Dedifferentiated amniotic fluid mesenchymal stem cell (primary cell): ENCODE results near the gene KIF2C.
"Not testable (repeated sequence)": the region's sequence is repeated elsewhere in the genome, so short reads cannot be mapped to it uniquely, and the experiment has no call there.

Experiments
- DNase-seq: peaks from one replicate; pipeline ENCODE4 v3.0.0-alpha.2; 2016; ENCODE audit errors: extremely low spot score

Gene KIF2C

GRCh38 chr1:44775930-44776729 lies 36.5 kb downstream of the KIF2C start:
- no peak for DNase-seq

- no peak for DNase-seq
These were observed 37.1 kb downstream of the KIF2C start for GRCh38 chr1:44776730-44777068.

GRCh38 chr1:44777547-44777946 lies 37.9 kb downstream of the KIF2C start:
- DNase-seq: no peak

GRCh38 chr1:44777969-44778635 lies 38.5 kb downstream of the KIF2C start:
- no peak for DNase-seq

- no peak for DNase-seq
These were observed 39.3 kb downstream of the KIF2C start for GRCh38 chr1:44778705-44779576.

- DNase-seq: no peak
These were observed 41.0 kb downstream of the KIF2C start for GRCh38 chr1:44780583-44781121.

GRCh38 chr1:44783697-44784093 lies 44.1 kb downstream of the KIF2C start:
- no peak for DNase-seq

GRCh38 chr1:44784094-44785028 lies 44.7 kb downstream of the KIF2C start:
- no peak for DNase-seq

- DNase-seq: no peak
These were observed 45.4 kb downstream of the KIF2C start for GRCh38 chr1:44785029-44785380.

- no peak for DNase-seq
These were observed 46.0 kb downstream of the KIF2C start for GRCh38 chr1:44785501-44786137.

GRCh38 chr1:44786138-44786840 lies 46.7 kb downstream of the KIF2C start:
- no peak for DNase-seq

- DNase-seq: no peak
These were observed 47.3 kb downstream of the KIF2C start for GRCh38 chr1:44786841-44787426.

- no peak for DNase-seq
These were observed 47.9 kb downstream of the KIF2C start for GRCh38 chr1:44787506-44787905.

GRCh38 chr1:44788120-44788860 lies 48.7 kb downstream of the KIF2C start, which contains the start of gene BEST4:
TSS of gene BEST4 (minus strand) at chr1:44788170. CDS start at chr1:44787705, 465 bp downstream.
- no peak for DNase-seq

- DNase-seq: no peak
These were observed 51.5 kb downstream of the KIF2C start for GRCh38 chr1:44790968-44791801.

GRCh38 chr1:44792736-44793502 lies 53.3 kb downstream of the KIF2C start:
- no peak for DNase-seq

- DNase-seq: not testable (repeated sequence)
These were observed 58.2 kb downstream of the KIF2C start for GRCh38 chr1:44797886-44798285.
